ENCODE data around the gene UBE2U.

The UBE2U gene

DNA sequence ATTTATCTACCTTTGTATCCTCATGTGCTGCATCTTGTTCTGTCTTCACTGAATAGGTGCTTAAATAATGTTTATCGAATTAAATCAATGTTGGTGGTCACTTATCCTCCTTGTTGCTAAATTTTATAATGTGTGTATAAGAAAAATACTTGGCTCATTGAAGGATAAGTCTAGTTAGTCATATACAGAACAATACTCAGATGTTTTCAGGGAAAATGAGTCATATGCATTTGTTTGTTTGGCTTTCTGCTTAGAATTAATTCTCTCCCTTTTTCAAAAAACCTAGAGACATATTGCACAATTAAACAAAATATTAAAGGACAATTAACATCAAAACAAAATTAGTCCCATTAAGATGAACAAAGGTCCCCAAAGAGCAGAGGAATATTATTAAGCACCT lies 89.0 kb downstream of the UBE2U start:
- TF ChIP-seq, protein P1, sequence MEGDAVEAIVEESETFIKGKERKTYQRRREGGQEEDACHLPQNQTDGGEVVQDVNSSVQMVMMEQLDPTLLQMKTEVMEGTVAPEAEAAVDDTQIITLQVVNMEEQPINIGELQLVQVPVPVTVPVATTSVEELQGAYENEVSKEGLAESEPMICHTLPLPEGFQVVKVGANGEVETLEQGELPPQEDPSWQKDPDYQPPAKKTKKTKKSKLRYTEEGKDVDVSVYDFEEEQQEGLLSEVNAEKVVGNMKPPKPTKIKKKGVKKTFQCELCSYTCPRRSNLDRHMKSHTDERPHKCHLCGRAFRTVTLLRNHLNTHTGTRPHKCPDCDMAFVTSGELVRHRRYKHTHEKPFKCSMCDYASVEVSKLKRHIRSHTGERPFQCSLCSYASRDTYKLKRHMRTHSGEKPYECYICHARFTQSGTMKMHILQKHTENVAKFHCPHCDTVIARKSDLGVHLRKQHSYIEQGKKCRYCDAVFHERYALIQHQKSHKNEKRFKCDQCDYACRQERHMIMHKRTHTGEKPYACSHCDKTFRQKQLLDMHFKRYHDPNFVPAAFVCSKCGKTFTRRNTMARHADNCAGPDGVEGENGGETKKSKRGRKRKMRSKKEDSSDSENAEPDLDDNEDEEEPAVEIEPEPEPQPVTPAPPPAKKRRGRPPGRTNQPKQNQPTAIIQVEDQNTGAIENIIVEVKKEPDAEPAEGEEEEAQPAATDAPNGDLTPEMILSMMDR (conservative IDR thresholded peaks at IDR 0.05), result no peak
- no peak overlapping the region for H3K27ac ChIP-seq

DNA sequence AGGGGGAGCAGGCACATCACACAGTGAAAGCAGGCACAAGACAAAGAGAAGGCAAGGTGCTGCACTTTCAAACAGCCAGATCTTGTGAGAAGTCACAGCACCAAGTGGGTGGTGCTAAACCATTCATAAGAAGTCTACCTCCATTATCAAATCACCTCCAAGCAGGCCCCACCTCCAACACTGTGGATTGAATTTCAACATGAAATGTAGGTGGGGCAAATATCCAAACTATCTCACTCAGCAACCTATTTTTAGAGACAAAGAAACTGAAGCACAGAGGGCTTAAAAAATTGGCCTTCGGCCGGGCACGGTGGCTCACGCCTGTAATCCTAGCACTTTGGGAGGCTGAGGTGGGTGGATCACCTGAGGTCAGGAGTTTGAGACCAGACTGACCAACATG lies 90.4 kb downstream of the UBE2U start:
- no peak overlapping the region for H3K27ac ChIP-seq
- TF ChIP-seq, protein P1 (conservative IDR thresholded peaks at IDR 0.05), result no peak

DNA sequence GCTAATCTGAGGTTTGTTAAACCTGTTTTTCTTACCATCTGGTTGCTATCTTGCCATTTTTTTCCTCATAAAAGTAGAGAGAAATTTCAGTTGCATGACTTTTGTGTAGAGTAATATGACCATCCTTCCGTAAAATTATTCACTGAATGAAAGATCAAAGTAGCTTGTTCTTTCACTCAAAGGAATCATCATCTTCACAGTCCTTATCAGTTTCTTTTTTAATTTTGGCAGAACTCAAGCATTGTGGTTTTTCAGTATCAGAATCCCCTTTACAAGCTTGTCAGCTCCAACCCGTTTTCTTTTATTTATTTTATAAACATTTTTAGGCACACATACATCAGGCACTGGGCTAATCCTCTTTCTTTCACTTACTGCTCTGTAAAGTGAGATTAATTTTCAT lies 91.7 kb downstream of the UBE2U start:
- TF ChIP-seq, protein P1 (conservative IDR thresholded peaks at IDR 0.05), result no peak
- no peak overlapping the region for H3K27ac ChIP-seq

DNA sequence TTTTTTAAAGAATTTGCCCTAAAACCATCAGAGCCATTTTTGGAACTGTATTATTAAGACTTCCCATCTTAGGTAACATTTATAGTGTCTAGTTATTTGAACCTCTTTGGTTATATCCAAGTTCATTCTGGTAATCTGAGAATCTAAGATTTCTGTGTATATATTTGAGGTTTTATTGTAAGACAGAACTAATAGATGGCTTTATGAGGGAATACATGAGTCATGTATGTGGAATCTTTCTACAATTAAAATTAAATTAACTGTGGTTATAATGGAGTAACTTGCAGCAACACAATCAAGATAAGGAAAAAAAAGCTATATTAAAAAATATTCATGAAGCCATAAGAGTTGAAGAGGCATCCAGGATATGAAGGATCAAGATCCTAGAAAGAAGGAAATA lies 92.1 kb downstream of the UBE2U start:
- TF ChIP-seq, protein P1 (conservative IDR thresholded peaks at IDR 0.05), result no peak
- no peak overlapping the region for H3K27ac ChIP-seq

DNA sequence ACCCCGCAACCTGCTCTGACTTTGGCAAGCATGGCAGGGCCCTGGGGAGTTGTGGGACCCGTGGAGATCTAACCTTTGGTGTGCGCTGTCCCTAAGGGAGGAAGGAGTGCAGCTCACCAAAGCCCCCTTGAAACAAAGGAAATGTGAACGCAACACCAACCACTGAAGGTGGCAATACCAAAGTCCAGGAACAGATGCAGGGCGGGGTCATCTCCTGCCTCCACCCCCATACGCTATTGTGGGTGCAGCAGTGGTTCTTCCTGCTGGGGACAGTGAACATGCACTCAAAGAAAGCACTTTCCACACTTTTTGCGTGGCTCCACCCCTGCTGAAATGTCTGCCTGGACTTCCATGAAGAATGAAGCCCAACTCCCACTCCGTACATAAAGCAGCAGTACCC lies 93.0 kb downstream of the UBE2U start:
- TF ChIP-seq, protein P1 (conservative IDR thresholded peaks at IDR 0.05), result no peak
- H3K27ac ChIP-seq, result no peak overlapping the region

DNA sequence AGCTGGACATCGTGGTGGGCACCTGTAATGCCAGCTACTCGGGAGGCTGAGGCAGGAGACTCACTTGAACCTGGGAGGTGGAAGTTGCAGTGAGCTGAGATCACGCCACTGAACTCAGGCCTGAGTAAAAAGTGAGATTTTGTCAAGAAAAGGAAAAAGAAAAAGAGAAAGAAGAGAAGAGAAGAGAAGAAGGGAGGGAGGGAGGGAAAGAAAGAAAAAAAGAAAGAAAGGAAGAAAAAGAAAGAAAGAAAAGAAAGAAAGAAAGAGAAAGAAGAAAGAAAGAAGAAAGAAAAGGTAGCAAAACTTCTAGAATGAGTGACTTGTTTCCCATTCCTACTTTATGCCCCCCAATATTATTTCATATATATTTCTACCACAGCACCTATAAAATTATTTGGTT lies 98.8 kb downstream of the UBE2U start:
- TF ChIP-seq, protein P1 (conservative IDR thresholded peaks at IDR 0.05), result no peak
- H3K27ac ChIP-seq, result no peak overlapping the region

DNA sequence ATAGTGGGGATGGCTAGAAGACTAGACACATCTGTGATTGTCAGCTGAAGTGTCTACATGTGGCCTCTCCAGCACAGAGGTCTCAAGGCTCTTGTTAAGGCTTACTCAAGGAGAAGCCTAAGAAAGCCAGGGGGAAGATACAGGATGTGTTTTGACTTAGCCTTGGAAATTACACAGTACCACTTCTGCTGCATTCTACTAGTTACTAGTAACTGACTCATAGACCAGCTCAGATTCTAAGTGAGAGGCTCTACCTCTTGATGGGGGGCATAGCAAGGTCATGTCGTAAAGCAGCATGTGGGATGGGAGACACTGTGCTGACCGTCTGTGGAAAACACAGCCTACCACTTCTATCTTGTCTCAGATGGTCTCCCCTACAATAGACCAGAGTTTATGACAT lies 99.5 kb downstream of the UBE2U start:
- no peak overlapping the region for H3K27ac ChIP-seq

More for the DNA sequence above, 99.5 kb downstream of the UBE2U start:
- TF ChIP-seq, protein P1 (conservative IDR thresholded peaks at IDR 0.05), result no peak

Measured in VCaP (cell line).